ENCODE measurements around the gene SLC6A7.
"Not testable (repeated sequence)": the region's sequence is repeated elsewhere in the genome, so short reads cannot be mapped to it uniquely, and the experiment has no call there.

Gene SLC6A7

DNA sequence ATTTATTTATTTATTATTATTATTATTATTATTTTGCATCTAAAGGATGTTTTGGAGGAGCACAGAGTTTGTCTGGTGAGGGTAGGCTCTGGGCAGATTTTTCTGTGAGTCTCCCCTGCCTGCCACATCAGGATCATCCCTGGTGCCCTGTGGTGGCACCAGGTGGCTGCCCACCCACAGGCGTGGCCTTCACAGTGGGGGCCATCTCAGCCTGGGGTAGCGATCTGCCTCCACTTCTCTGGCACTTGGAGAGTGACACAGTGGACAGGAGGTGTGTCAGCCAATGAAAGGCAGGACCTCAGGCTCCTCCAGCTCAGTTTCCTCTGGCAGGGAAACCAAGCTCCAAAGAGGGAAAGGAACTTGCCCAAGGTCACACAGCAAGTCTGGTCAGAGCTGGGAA lies 30.0 kb downstream of the SLC6A7 start:
- no peak for DNase-seq

GRCh38 chr5:150221471-150221870 lies 31.6 kb downstream of the SLC6A7 start:
- no peak for DNase-seq

- no peak for DNase-seq
Observed at GRCh38 chr5:150222906-150223305, 33.0 kb downstream of the SLC6A7 start.

DNA sequence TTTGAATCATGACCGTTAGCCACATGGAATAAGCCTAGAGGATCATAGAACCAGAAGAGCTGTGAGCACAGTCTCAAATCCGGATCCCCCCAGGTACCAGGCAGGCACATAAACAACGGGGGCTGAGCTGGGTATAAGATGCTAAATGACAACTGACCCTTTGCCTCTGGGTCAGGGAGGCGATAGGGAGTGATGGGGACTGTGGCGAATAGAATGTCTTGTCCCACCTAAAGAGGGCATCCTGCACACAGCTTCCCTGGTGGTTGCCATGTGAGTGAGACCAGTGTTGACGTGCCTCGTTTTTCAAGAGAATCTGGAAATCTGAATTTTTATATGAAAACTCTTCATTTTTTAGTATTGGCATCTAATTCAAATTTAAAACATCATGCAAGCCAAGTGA lies 33.6 kb downstream of the SLC6A7 start:
- no peak for DNase-seq

- no peak for DNase-seq
Observed at GRCh38 chr5:150224483-150225027, 34.7 kb downstream of the SLC6A7 start.

GRCh38 chr5:150227036-150227435 lies 37.2 kb downstream of the SLC6A7 start:
- no peak for DNase-seq

GRCh38 chr5:150227606-150228273 lies 37.9 kb downstream of the SLC6A7 start:
- DNase-seq: no peak

- no peak for DNase-seq
Observed at GRCh38 chr5:150229571-150229970, 39.7 kb downstream of the SLC6A7 start.

- no peak for DNase-seq
Observed at GRCh38 chr5:150230842-150231241, 41.0 kb downstream of the SLC6A7 start.

- DNase-seq: not testable (repeated sequence)
Observed at GRCh38 chr5:150233706-150234105, 43.8 kb downstream of the SLC6A7 start.

DNA sequence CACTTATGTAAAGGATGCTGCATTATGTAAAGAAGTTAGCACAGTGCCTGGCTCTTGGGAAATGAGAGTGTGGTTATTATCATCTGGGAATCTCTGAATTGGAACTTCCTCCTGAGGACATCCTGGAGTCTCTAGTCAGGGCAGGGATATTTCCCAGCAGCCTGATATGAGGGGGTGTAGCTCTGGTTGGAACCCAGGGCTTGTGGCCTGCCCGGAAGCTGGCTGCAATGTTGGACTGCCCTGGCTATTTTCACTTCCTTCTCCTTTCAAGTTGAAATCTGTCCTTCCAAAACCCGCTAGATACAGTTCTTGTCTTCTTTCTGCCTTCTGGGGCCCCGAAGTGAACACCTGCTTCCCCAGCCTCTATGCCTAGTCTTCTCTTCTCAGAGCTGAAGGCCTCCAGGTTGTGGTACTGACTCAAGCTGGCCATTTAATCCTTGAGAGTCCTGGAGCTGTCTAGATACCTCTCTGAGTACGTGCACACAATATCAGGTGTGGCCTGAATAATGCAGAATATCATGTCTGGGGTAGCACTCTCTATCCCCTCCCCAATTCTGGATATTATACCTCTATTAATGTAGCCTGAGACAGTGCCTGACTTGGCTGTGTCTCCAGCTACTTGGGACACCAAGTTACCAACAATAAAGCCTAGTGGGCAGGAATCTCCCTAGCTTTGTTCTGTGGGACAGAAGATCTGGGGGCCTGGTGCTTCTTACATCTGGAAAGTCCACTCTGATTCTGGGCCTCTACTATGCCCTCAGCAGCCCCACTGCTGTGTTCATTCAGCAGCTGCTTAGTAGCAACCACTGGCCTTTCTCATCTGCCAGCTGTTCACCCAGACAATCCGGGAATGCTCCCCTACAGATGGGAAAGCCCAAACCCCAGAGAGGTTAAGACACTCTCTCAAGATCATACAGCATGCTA lies 45.0 kb downstream of the SLC6A7 start:
- no peak for DNase-seq

GRCh38 chr5:150235500-150235854 lies 45.6 kb downstream of the SLC6A7 start:
- DNase-seq: no peak

GRCh38 chr5:150236313-150236712 lies 46.5 kb downstream of the SLC6A7 start:
- DNase-seq: no peak

DNA sequence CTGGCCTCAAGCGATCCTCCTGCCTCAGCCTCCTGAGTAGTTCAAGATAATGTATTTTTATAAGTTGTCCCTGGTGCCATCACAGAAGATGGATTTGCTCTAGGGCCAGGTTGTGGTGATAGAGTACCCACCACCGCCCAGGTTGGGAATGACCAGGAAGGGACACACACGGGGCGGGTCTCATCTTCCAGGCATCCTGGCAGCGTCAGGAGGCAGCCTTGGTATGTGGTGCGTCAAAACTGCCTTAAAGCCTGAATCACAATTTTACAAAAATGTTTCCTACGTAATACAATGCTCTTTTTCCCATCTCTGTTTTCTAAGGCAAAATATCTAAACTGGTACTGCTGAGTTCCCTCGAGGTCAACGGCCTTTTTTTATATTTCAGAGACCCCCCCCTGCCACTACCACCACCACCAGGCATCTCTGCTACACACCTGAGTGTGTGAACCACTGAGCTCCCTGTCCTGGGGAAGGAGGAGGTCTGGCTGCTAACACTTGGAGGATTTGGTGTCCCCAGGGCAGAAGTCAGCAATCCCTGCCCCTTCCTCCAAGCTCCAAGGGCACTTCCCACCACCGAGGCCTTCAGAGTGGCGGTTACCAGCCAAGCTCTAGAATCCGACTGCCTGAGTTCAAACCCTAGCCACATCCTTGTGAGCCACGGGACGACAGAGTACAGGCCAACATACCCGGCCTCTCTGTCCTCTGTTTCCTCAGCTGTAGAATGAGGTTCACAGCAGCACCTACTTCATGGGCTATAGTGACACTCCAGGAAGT lies 47.3 kb downstream of the SLC6A7 start:
- no peak for DNase-seq

GRCh38 chr5:150238646-150239045 lies 48.8 kb downstream of the SLC6A7 start:
- DNase-seq: no peak

DNA sequence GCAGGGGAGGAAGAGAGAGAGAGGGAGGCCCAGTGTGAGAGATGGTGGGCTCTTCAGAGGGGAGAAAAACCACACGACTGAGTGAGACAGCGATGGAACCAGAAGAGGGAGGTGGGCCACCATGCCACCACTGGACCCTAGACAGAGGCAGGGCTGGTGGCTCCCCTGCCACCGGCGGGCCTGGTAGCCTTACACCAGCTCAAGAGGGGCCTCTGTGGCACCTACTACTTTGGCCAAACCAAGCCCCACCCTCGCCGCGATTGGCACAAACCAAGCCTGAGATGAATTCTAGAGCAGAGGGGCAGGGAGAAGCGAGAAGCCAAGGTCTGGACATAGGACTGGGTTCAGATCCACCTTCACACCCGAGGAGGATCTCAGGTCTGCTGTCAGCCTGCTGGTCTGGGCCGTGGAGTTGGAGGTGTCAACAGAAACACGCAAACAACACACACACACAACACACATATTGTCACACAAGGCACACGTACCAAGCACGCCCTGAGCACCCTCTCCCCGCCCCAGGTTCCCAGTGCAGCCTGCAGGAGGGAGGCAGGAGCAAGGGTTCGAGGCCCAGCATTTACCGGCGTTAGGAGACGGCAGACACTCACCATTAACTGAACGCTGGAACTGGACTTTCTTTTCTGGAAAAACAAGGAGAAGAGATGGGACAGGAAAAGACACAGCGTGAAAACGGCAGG lies 49.4 kb downstream of the SLC6A7 start:
- no peak for DNase-seq

- DNase-seq: no peak
Observed at GRCh38 chr5:150239794-150240122, 49.9 kb downstream of the SLC6A7 start.

DNA sequence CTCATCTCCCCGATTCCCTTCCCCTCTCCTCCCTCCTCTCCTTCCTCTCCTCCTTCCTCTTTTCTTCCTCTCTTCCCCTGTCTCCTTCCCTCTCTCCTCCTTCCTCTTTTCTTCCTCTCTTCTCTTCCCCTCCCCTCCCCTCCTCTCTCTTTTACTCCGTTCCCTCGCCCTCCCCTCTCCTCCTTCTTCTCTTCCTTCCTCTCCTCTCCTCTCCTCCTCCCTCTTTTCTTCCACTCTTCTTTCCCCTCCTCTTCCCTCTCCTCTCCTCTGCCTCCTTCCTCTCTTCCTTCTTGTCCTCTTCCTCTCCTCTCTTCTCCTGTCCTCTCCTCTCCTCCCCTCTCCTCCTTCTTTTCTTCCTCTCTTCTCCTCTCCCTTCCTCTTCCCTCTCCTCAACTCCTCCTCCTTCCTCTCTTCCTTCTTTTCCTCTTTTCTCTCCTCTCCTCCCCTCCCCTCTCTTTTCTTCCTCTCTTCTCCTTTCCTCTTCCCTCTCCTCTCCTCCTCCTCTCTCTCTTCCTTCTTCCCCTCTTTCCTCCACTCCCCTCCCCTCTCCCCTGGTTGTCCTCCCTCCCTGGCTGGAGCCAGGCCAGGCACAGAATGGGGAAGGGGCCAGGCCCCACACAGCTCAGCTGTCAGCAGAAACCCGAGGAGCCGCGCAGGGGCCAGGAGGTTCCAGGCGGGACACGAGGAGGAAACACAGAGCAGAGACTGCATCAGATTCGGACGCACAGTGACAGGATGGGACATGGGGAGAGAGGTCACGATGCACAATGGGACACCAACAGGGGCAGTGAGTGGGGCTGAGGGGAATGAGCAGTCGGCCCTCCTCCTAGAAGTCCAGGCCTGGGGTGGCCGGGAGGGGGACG lies 51.7 kb downstream of the SLC6A7 start:
- no peak for DNase-seq

- no peak for DNase-seq
Observed at GRCh38 chr5:150242251-150242894, 52.5 kb downstream of the SLC6A7 start.

GRCh38 chr5:150243590-150243989 lies 53.7 kb downstream of the SLC6A7 start:
- DNase-seq: no peak

DNA sequence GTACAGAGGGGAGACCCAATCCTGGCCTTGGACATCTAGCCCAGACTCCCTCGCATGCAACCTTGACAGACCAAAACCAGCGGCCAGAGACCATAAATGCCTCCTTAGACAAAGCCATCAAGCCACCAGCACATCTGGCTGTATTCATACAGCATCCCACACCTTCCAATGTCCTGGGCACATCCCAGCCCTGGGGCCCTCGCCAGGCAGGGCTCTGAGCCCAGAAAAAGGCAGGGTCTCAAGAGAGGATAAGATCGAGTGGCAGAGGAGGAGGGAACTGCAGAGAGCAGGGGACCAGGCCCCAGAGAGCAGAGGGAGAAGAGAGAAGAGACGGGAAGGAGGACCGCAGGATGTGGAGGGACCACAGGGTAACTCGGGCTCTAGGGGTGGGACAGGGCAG lies 54.3 kb downstream of the SLC6A7 start:
- no peak for DNase-seq

Data from 8988T (cell line).